ENCODE measurements around the gene ADAM12. TPM values are rescaled to one million over a fixed set of nuclear protein-coding genes. Genes with fewer than 3 reads are reported as not detected.

The ADAM12 gene
- total RNA-seq, 2 experiments from 2014 or later: 1.3 TPM

GRCh38 chr10:126394948-126395347 is 6.7 kb upstream of the ADAM12 start:
- CTCF ChIA-PET: no interaction called here
- peaks cover 2% of the 10 kb centered on the region for H3K27me3 Mint-ChIP-seq
- ATAC-seq: no peak
- H3K4me3 Mint-ChIP-seq: no peak overlapping the region
- intact Hi-C loops (cut with micrococcal nuclease): no loop called here
- peaks cover 6% of the 10 kb centered on the region for H3K9me3 Mint-ChIP-seq
- DNase-seq: no peak
- no peak for TF ChIP-seq CTCF (IDR thresholded peaks at IDR 0.05)
- H3K36me3 Mint-ChIP-seq (ENCODE audit: low read depth): no peaks in the 10 kb centered on the region
- POLR2A ChIA-PET: no interaction called here
- no peak overlapping the region for H3K27ac Mint-ChIP-seq
- H3K4me1 Mint-ChIP-seq (ENCODE audit: low read depth): no peaks in the 10 kb centered on the region

GRCh38 chr10:126393076-126393475 is 4.8 kb upstream of the ADAM12 start:
- peaks cover 2% of the 10 kb centered on the region for H3K4me1 Mint-ChIP-seq (ENCODE audit: low read depth)
- H3K9me3 Mint-ChIP-seq: peaks cover 6% of the 10 kb centered on the region
- no peak overlapping the region for H3K27ac Mint-ChIP-seq
- no peak overlapping the region for H3K4me3 Mint-ChIP-seq
- CTCF ChIA-PET: no interaction called here
- ATAC-seq (no peak), DNase-seq (no peak)
- no peaks in the 10 kb centered on the region for H3K36me3 Mint-ChIP-seq (ENCODE audit: low read depth)
- intact Hi-C loops (cut with micrococcal nuclease): no loop called here
- H3K27me3 Mint-ChIP-seq: peaks cover 14% of the 10 kb centered on the region
- POLR2A ChIA-PET: no interaction called here
- TF ChIP-seq CTCF (IDR thresholded peaks at IDR 0.05): no peak

GRCh38 chr10:126392469-126392868 is 4.2 kb upstream of the ADAM12 start:
- H3K9me3 Mint-ChIP-seq: peaks cover 6% of the 10 kb centered on the region
- H3K4me1 Mint-ChIP-seq (ENCODE audit: low read depth): peaks cover 2% of the 10 kb centered on the region
- no peak overlapping the region for H3K4me3 Mint-ChIP-seq
- intact Hi-C loops (cut with micrococcal nuclease): no loop called here
- TF ChIP-seq CTCF (IDR thresholded peaks at IDR 0.05): no peak
- DNase-seq (no peak), ATAC-seq (no peak)
- CTCF ChIA-PET: no interaction called here
- POLR2A ChIA-PET: no interaction called here
- H3K36me3 Mint-ChIP-seq (ENCODE audit: low read depth): no peaks in the 10 kb centered on the region
- H3K27me3 Mint-ChIP-seq: peaks cover 16% of the 10 kb centered on the region
- no peak overlapping the region for H3K27ac Mint-ChIP-seq

GRCh38 chr10:126392068-126392467 is 3.8 kb upstream of the ADAM12 start:
- TF ChIP-seq CTCF (IDR thresholded peaks at IDR 0.05): no peak
- Mint-ChIP-seq H3K9me3 (peaks cover 6% of the 10 kb centered on the region), H3K27me3 (peaks cover 20% of the 10 kb centered on the region), H3K4me3 (no peak overlapping the region), H3K36me3 (ENCODE audit: low read depth) (peaks cover 2% of the 10 kb centered on the region), H3K27ac (no peak overlapping the region), H3K4me1 (ENCODE audit: low read depth) (peaks cover 4% of the 10 kb centered on the region)
- intact Hi-C loops (cut with micrococcal nuclease): no loop called here
- DNase-seq (no peak), ATAC-seq (no peak)
- ChIA-PET CTCF (no interaction called here), POLR2A (no interaction called here)

GRCh38 chr10:126391192-126391885 is 3.1 kb upstream of the ADAM12 start:
- no peak for DNase-seq
- no peak for ATAC-seq
- Mint-ChIP-seq H3K9me3 (peaks cover 6% of the 10 kb centered on the region), H3K27ac (no peak overlapping the region), H3K4me3 (no peak overlapping the region), H3K36me3 (ENCODE audit: low read depth) (peaks cover 2% of the 10 kb centered on the region), H3K4me1 (ENCODE audit: low read depth) (peaks cover 8% of the 10 kb centered on the region), H3K27me3 (peaks cover 27% of the 10 kb centered on the region)
- CTCF ChIA-PET: no interaction called here
- POLR2A ChIA-PET: no interaction called here
- intact Hi-C loops (cut with micrococcal nuclease): no loop called here
- TF ChIP-seq CTCF (IDR thresholded peaks at IDR 0.05): no peak

All from activated CD8-positive, alpha-beta T cell treated with anti-CD3 and anti-CD28 coated beads for 36 hours (primary cell).